ENCODE measurements around the gene SEMA3A. TPM values are rescaled to one million over a fixed set of nuclear protein-coding genes. Genes with fewer than 3 reads are reported as not detected.

The SEMA3A gene
- total RNA-seq, 4 donors from 2014 or later = 0.15 to 4.6 (median 0.69) TPM

DNA sequence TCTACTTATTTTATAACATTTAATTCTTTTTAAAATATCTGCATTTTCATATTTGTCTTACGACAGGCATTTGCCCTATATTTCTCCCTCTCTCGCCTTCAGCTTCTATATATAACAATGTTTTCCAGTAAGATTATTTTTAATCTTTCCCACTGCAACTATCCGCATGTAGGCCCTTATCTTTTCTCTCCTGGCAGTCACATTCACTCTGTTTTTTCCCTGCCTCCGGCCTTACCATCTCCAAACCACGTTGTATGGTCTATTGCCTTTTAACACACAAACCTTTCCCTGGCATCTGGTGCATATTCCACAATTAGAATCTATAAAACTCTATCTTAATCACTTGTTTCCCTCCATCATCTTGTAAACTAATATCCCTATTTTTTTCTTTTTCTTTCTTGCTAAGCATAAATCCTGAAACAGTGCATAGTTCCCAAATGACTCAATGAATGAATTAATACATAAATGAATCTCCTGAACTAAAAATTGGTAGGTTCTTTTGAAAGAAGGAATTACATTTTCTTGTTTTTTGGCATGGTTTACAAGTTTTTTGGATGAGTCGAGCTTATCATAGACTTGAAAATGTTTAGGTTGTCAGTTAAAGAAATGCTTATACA is 173.2 kb downstream of the SEMA3A start:
- intact Hi-C loops (cut with DNase I) = no loop called here
- Histone ChIP-seq H3K27me3 (no peaks in the 10 kb centered on the region), H3K27ac (no peak overlapping the region), H3K9me3 (no peaks in the 10 kb centered on the region), H3K36me3 (no peaks in the 10 kb centered on the region), H3K4me3 (no peak overlapping the region), H3K4me1 (peaks cover 0 to 14% (median 0%) of the 10 kb centered on the region in 3 donors)
- WGBS, 2 donors = 73 to 82% methylated on average over 6 of the region's 6 CpGs
- no peak for DNase-seq
- TF ChIP-seq CTCF (IDR thresholded peaks at IDR 0.05) = no peak
- TF ChIP-seq POLR2A (IDR thresholded peaks at IDR 0.05) = no peak

DNA sequence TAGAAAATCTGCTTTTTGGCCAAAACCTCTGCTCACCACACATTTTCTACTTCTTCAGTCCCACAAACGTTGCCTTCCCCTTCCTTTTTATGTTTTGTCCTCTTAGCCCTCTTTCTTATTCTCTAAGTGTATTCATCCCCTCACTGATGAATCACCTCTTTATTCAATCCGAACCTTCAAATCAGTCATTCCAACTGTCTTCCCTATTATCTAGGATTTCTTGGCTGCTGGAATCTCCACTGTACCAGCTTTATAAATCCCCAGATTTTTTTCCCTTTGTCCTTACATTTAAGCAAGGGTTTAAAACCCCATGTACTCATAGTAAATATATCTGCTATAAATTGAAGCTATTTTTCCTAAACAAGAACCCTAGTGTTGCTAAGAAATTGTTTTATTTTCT is 176.9 kb downstream of the SEMA3A start:
- peaks cover 0 to under 1% (median 0%) of the 10 kb centered on the region in 3 donors for H3K4me1 ChIP-seq
- WGBS, 2 donors = 22 to 33% methylated on average over 2 of the region's 2 CpGs
- intact Hi-C loops (cut with DNase I) = no loop called here

DNA sequence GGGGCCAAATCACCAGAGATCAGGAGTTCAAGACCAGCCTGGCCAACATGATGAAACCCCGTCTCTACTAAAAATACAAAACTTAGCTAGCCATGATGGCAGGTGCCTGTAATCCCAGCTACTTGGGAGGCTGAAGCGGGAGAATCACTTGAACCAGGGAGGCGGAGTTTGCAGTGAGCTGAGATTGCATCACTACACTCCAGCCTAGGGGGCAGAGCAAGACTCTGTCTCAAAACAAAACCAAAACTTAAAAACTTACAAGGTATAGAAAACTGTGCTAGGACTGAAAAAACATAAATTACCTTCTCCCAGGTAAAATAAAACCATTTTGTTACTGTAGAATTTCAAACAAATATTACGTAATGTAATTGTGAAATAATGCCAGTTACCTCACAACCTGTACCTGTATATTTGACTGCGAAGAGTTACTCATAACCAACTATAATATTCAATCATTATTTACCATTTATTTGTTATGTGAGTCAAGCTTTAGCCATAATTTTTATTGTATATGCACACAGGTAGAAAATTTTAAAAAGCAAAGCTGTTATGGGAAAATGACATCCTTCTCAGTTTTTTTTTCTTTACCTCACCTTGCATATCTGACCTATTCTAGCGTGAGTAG is 180.9 kb downstream of the SEMA3A start:
- H3K4me1 ChIP-seq = no peaks in the 10 kb centered on the region
- no peak for DNase-seq
- no peaks in the 10 kb centered on the region for H3K9me3 ChIP-seq
- no peak for TF ChIP-seq POLR2A (IDR thresholded peaks at IDR 0.05)
- TF ChIP-seq CTCF (IDR thresholded peaks at IDR 0.05) = no peak
- intact Hi-C loops (cut with DNase I) = no loop called here
- 78 to 84% methylated on average over 6 of the region's 6 CpGs for WGBS, 2 donors
- no peak overlapping the region for H3K27ac ChIP-seq
- H3K36me3 ChIP-seq = no peaks in the 10 kb centered on the region
- no peak overlapping the region for H3K4me3 ChIP-seq
- H3K27me3 ChIP-seq = no peaks in the 10 kb centered on the region

More for the DNA sequence above, 176.9 kb downstream of the SEMA3A start:
- Histone ChIP-seq H3K27me3 (no peaks in the 10 kb centered on the region), H3K4me3 (no peak overlapping the region), H3K9me3 (no peaks in the 10 kb centered on the region), H3K27ac (no peak overlapping the region), H3K36me3 (no peaks in the 10 kb centered on the region)
- DNase-seq = no peak
- no peak for TF ChIP-seq POLR2A (IDR thresholded peaks at IDR 0.05)

DNA sequence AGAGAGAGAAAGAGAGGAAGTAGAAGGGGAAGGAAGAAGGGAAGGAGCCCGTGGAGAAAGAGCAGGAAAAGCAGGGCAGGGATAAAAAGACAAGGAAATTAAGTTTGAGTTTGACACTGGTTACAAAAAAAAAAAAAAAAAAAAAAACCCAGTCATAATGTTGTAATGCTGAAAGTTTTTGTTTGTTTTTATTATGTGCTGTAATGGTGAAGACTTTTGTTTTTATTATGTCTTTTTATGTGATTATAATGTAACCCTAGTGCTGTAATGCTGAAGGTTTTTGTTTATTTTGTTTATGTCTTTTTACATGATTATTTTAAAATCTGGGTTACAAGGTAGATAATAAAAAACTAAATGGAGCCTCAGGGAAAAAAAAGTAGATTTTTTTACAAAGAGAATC is 184.8 kb downstream of the SEMA3A start:
- Histone ChIP-seq H3K4me1 (no peaks in the 10 kb centered on the region), H3K27me3 (no peaks in the 10 kb centered on the region), H3K36me3 (no peaks in the 10 kb centered on the region), H3K27ac (no peak overlapping the region), H3K9me3 (no peaks in the 10 kb centered on the region), H3K4me3 (no peak overlapping the region)
- DNase-seq = no peak
- WGBS, 2 donors = no CpG with 5 or more reads among the region's 1 CpG
- intact Hi-C loops (cut with DNase I) = no loop called here
- no peak for TF ChIP-seq CTCF (IDR thresholded peaks at IDR 0.05)
- no peak for TF ChIP-seq POLR2A (IDR thresholded peaks at IDR 0.05)

- Histone ChIP-seq H3K9me3 (no peaks in the 10 kb centered on the region), H3K27me3 (no peaks in the 10 kb centered on the region), H3K4me1 (no peaks in the 10 kb centered on the region), H3K27ac (no peak overlapping the region), H3K4me3 (no peak overlapping the region), H3K36me3 (no peaks in the 10 kb centered on the region)
- no peak for DNase-seq
- TF ChIP-seq CTCF (IDR thresholded peaks at IDR 0.05) = no peak
- TF ChIP-seq POLR2A (IDR thresholded peaks at IDR 0.05) = no peak
- intact Hi-C loops (cut with DNase I) = no loop called here
Observed at GRCh38 chr7:84009051-84009450, 185.5 kb downstream of the SEMA3A start.

Measured in esophagus squamous epithelium (tissue), 5 donors.